Omental fat pad (tissue), 4 donors: ENCODE data around the gene CYREN. TPM values are rescaled to one million over a fixed set of nuclear protein-coding genes. Genes with fewer than 3 reads are reported as not detected.

ENCODE experiments used
- ATAC-seq: fragments of 150-250 bp; one replicate; pipeline ENCODE4 v1.9.1; 2016; ENCODE audit warnings: mild to moderate bottlenecking, moderate library complexity; ENCODE audit not compliant: low FRiP score
- DNase-seq: peaks from one replicate; pipeline ENCODE4 v3.0.0-alpha.2; 2019; ENCODE audit warnings: low spot score
- total RNA-seq, 4 donors: library from RNA; depleted of rRNA; stranded (reverse); fragments of >200 nt; gene quantifications; one replicate each; pipeline ENCODE4 v1.1.0, GENCODE V29; 2016
- TF ChIP-seq, protein P1 (sequence below), 3 donors: fragments of 450-650 bp; IDR thresholded peaks; one replicate each; pipeline ENCODE4 v1.5.1; 2016 to 2017; ENCODE audit warnings: antibody characterized with exemption in 3 of 3, mild to moderate bottlenecking in 3 of 3, moderate library complexity in 2 of 3

Gene CYREN
- total RNA-seq, 4 donors from 2014 or later, result 24.6 to 50.8 (median 29.6) TPM

GRCh38 chr7:135190703-135191102, 20.2 kb upstream of the CYREN start:
- TF ChIP-seq, protein P1, sequence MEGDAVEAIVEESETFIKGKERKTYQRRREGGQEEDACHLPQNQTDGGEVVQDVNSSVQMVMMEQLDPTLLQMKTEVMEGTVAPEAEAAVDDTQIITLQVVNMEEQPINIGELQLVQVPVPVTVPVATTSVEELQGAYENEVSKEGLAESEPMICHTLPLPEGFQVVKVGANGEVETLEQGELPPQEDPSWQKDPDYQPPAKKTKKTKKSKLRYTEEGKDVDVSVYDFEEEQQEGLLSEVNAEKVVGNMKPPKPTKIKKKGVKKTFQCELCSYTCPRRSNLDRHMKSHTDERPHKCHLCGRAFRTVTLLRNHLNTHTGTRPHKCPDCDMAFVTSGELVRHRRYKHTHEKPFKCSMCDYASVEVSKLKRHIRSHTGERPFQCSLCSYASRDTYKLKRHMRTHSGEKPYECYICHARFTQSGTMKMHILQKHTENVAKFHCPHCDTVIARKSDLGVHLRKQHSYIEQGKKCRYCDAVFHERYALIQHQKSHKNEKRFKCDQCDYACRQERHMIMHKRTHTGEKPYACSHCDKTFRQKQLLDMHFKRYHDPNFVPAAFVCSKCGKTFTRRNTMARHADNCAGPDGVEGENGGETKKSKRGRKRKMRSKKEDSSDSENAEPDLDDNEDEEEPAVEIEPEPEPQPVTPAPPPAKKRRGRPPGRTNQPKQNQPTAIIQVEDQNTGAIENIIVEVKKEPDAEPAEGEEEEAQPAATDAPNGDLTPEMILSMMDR (IDR thresholded peaks at IDR 0.05), result no peak
- no peak for ATAC-seq
- no peak for DNase-seq

DNA sequence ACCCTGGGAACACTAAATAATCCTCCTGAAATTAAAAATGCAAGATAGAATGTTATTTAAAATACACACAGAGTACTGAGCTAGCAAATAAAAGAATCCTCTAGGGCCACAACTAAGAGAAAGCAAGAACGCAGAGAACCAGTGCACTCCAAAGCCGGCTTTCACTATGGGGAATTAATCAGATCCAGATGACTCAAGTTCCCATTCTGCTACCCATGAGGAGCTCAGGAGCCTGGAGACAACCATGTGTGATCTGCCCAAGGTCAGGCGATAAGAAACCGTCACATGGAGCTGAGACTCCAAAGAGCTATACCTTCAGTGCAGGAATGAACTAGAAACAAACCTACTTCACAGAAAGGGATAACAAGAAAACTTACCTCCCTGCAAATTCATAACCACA, 19.5 kb upstream of the CYREN start:
- ATAC-seq (no peak), DNase-seq (no peak)
- TF ChIP-seq, protein P1 (IDR thresholded peaks at IDR 0.05), result no peak

DNA sequence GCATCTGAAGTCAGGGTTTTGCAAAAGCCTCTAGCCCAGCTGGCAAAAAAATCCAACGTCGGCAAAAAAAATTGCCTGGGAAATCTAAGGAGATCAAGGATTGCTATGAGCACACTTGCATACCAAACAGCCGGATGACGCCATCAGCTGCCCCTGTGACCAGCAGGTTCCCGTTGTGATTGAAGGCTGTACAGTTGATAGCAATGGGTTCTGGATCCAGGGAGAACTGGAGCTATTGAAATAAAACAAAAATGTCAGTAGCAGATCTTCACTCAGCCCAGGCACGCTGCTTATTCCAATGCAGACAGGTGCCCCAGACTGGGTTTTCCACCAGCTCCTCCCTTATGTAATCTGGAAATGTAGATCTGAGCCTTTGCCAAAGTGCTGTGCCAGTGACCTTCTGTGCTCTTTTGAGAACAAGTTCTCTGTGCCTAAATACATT, 18.7 kb upstream of the CYREN start:
- TF ChIP-seq, protein P1 (IDR thresholded peaks at IDR 0.05), result no peak
- DNase-seq, result no peak
- ATAC-seq, result no peak

- TF ChIP-seq, protein P1 (IDR thresholded peaks at IDR 0.05), result no peak
- no peak for DNase-seq
- ATAC-seq, result no peak
Measured at GRCh38 chr7:135188298-135188984, 17.9 kb upstream of the CYREN start.

DNA sequence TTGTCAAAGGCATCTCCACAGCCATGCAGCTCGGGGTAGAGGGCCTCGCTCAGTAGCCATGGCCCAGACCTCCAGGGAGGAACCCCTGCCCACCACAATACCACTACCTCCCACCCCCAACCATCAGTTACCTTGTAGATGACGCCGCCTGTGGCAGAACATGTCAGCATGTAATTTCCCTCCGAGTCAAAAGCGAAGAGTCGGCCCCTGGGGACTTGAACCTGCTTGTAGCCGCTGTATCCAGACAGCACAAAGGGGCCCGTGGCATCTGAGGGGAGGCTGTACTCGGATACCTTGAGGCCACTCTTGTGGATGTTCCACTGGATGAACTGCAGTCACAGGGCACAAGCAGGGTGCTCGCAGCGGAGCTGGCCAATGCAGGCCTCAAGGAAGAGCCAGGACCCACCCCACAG, 16.3 kb upstream of the CYREN start:
- DNase-seq (no peak), ATAC-seq (no peak)
- TF ChIP-seq, protein P1 (IDR thresholded peaks at IDR 0.05), result no peak

DNA sequence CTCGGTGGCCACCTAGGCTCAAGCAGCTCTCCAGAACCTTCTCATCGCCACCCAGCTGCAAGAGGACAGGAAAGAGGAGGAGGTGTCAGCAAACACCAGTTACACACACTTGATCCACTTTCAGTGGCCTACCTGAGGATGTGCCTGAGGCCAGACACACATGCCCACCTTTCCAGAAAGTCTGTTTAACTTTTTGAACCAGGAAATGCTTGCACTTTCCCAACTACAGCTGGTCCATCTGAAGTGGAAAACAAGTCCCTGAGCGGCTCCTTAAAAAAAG, 15.7 kb upstream of the CYREN start:
- DNase-seq, result no peak
- TF ChIP-seq, protein P1 (IDR thresholded peaks at IDR 0.05), result no peak
- ATAC-seq, result no peak

- no peak for ATAC-seq
- no peak for DNase-seq
- TF ChIP-seq, protein P1 (IDR thresholded peaks at IDR 0.05), result no peak
Measured at GRCh38 chr7:135185471-135186260, 15.2 kb upstream of the CYREN start.
